Suppressor macrophage (primary cell): ENCODE measurements around the gene TSPAN13.

Source experiments
- DNase-seq, 4 experiments: peaks; one replicate each; pipeline ENCODE4 v3.0.0-alpha.2; 2020 to 2022
- total RNA-seq, 17 experiments: gene quantifications; one replicate each; lab custom pipeline; 2026; ENCODE audit warnings: mixed read lengths in 6 of 17, inconsistent platforms in 3 of 17; lab: John Stamatoyannopoulos, UW

TSPAN13 gene
- 1.1 to 5.5 (median 2.6) reads per million in 17 experiments for total RNA-seq

DNA sequence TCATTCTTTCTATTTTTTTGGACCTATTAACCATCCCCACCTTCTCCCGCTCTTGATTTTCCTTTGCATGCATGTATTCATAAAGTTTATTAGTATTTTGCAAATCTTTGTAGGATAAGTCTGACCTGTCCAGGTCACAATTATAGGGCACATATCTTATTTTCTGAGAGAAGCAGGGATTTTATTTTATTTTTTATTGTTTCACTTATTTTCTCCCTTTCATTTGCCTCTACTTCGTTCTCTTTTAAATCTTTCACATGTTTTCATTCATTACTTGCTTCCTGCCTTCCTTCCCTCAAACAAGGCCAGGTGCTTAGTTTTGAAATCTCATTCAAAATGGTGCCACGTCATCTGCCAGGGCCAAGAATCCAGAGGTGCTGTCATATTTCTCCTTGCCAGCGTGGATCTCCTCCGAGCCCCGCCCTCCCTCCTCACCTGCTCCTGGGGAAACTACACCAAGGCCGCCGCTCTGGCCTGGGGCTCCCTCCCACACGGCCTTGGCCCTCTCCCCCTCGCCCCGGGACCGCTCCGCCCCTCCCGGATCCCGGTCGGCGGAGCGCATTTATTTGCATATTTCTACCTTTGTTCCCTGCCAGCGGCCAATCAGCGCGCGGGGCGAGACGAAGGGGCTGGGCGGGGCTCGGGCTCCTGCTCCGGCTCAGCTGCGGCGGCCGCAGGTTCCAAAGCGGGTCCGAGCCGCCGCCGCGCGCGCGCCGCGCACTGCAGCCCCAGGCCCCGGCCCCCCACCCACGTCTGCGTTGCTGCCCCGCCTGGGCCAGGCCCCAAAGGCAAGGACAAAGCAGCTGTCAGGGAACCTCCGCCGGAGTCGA, at the start of gene TSPAN13:
Gene TSPAN13 (plus strand): TSS at position 654 of the 830 bp plus-strand sequence. CDS start 213 bp downstream, outside the sequence.
- DNase-seq = peak; percentile 41 to 82 (median 62)

DNA sequence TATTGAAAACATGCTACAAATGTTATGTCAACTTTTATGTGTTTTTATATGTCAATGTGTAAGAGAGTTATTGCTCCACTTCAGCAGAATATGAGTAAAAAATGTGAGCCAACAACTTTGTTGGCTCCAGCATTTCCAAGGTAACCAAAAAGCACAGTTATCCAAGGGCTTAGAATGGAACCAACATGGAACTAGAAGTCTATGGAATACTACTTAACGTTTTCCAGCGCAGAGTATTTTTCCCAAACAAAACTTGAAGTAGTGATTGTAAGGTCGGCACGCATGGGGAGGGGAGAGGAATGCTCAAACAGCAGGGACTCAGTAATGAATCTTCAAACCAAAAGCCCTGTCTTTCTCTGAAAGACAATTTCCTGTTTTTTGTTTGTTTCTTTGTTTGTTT, 45.0 kb upstream of the TSPAN13 start:
- peak in 1 of 4 experiments; percentile 8 for DNase-seq

DNA sequence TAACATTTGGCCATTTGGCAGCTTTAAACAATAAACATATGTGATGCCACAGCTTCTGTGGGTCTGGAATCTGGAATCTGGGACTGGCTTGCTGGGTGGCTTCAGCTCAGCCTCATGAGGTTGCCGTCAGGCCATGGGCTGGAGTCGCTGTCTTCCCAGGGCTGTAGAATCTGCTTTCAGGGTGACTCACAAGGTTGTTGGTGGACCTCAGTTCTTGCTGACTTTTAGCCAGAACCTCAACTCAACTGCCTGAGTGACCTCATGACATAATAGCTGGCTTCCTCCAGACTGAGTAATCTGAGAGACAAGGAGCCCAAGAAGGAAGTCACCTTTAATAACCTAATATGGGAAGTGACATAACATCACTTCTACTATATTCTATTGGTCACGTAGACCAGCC, 44.6 kb upstream of the TSPAN13 start:
- peak; percentile 57 to 90 (median 59) for DNase-seq

DNA sequence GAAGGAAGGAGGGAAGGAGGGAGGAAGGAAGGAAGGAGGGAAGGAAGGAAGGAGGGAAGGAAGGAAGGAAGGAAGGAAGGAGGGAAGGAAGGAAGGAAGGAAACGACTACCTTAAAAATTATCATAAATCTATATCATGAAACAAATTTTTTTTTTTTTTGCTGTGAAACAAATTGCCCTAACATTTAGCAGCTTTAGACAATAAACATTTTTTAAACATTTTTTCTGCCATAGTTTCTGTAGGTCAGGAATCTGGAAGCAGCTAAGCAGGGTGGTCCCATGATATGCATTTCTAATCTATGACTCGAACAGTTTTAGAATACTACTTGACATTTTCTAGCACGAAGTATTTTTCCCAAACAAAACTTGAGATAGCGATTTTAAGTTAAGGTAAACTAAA, 42.9 kb upstream of the TSPAN13 start:
- DNase-seq = no peak

DNA sequence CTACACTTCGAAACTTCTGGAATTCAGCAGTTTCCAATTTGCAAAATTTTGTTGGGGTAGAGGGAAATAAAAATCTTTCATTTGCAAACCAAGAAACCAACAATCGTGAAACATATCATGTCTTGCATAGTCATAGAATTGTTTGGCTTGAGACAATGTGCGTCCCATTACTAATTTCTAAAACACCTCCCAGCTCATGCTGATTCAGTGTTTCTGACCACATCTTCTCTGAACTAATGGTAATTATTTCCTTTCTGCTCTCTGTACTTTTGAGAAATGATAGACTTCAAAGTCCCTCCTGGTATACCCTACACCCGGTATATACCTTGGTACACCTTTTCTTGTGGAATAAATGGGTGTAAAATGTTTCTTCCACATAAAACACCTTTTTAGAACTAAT, 41.8 kb upstream of the TSPAN13 start:
- no peak for DNase-seq

DNA sequence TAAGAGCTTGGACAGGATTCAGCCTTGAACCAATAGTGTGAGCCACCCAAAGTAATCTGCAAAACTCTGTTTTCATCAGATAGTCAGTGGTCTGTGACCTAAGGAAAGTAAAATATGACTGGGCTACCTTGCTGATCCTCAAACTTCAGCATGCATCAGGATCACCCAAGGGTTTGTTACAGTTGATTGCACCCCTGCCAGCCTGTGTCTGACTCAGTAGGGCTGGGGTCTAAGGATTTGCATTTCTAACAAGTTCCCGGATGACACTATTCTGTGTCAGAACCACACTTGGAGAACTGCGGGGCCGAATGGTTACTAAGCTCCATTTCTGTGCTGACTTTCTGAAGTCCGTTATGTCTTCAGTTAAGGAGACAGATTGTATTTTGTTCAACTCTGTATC, 40.6 kb upstream of the TSPAN13 start:
- no peak for DNase-seq

DNA sequence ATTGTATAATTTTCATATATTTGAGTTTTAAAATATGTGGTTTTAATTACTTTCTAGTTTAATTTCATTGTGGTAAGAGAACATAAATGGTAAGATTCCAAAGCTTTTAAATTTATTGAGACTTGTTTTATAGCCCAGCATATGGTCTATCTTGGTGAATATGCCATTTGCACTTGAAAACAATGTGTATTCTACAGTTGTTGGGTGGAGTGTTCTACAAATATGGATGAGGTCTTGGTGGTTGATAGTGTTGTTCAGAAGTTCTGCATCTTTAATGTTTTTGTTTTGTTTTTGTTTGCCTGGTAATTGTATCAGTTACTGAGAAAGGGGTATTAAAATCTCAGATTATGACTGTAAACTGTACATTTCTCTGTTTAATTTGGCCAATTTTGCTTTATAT, 37.6 kb upstream of the TSPAN13 start:
- DNase-seq = no peak

DNA sequence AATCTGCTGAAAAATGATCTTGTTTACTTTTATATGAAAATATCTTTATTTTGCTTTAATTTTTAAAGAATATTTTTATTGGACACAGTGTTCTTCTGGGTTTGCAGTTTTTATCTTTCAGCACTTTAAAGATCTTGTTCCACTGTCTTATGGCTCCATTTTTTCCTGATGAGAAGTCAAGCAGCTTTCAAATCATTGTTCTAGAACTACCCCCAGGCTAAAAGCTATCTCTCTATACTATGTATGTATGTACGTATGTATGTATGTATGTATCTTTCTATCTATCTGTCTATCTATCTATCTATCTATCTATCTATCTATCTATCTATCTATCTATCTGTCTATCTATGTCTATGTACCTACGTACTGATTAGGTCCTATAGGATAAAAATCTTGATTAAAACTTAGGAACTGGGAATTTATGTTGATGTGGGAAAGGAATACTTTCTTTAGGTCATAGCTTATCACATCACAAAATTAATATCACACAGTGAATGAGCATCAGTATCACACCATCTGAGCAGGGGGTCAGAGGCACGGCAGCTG, 35.4 kb upstream of the TSPAN13 start:
- no peak for DNase-seq

DNA sequence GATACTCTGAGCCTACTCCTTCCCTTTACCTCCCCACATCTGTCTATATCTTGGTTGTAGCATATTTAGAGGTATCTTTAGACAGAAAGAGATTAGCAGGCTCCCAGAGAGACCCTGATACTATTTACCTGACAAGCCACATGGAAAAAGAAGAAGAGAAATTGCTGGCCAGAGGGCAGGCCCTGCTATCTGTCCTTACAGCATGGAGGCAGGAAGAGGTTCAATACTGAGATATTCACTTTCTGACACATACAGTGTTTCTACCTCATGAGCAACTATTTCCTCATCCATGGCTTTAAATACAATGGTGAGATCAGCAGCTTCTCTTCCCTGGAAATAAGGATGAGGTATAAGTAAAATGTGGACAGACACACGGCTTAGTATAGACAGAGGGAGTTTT, 33.9 kb upstream of the TSPAN13 start:
- peak in 3 of 4 experiments; percentile 9 to 46 (median 28) for DNase-seq

DNA sequence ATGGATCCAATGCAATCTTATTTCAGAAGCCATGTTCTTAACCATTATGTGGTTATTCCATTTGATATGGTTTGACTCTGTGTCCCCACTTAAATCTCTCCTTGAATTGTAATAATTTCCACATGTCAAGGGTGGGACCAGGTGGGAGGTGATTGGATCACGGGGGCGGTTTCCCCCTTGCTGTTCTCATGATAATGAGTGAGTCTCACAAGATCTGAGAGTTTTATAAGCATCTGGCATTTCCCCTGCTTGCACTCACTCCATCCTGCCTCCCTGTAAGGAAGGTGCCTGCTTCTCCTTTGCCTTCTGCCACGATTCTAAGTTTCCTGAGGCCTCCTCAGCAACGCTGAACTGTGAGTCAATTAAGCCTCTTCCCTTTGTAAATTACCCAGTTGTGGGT, 32.0 kb upstream of the TSPAN13 start:
- peak in 3 of 4 experiments; percentile 4 to 10 (median 8) for DNase-seq

DNA sequence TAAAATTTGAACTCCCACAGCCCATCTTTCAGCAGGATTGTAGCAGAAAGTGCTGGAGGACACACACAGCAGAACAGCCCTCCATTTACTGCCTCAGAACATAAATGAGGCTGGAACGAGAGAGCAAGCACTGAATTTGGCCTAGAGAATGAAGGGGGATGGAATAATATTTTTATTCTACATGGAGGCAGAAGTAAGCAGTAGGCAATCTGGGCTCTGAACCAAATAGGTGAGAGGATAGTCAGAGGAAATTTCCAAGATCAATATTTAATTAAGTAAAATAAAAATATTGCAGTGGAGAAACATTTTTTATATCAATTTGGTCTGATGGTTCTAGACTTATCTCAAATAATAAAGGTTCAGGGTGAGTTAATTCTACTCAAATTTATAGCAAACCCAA, 29.2 kb upstream of the TSPAN13 start:
- no peak for DNase-seq

DNA sequence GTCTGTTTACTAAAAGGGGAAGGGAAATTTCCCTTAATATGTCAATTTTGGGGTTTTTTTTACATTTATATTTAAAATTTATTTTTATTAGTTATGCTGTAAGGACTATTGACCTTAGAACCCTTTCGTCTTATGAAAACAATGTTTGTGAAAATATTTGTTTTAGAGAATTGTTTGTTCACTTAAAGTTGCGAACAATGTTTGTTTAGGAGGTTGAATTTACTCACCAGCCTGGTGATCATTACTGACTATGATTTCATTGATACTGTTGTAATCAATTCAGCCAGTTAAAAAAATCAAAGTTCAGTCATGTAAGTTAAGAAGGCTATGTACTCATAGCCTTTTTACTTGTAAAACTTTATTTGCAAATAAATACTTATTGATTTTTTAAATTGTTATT, 27.4 kb upstream of the TSPAN13 start:
- DNase-seq = no peak

DNA sequence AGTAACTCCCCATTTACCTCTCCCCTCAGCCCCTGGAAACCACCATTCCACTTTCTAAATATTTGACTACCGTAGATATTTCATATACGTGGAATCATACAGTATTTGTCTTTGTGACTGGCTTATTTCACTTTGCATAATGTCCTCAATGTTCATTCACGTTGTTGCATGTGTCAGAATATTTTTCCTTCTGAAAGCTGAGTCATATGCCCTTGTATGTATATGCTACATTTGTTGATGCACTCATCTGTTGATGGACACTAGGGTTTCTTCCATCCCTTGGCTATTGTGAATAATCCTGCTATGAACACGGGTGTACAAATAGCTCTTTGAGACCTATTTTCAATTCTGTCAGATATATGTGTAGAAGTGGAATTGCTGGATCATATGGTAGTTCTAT, 25.8 kb upstream of the TSPAN13 start:
- DNase-seq = no peak

DNA sequence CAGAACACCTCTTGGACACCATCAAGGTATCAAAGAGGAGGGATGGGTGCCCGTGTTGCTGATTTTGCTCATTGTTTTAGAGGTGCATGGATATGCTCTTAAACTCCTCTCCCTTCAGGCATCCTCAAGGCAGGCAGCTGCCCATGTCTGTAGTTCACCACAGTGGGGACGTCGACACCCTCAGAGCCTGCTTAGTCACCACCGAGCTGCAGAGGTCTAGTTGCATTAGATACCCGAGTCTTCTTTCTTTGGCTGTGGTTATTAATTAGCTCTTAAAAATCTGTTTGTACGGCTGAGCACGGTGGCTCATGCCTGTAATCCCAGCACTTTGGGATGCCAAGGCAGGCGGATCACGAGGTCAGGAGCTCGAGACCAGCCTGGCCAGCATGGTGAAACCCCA, 24.7 kb upstream of the TSPAN13 start:
- no peak for DNase-seq

DNA sequence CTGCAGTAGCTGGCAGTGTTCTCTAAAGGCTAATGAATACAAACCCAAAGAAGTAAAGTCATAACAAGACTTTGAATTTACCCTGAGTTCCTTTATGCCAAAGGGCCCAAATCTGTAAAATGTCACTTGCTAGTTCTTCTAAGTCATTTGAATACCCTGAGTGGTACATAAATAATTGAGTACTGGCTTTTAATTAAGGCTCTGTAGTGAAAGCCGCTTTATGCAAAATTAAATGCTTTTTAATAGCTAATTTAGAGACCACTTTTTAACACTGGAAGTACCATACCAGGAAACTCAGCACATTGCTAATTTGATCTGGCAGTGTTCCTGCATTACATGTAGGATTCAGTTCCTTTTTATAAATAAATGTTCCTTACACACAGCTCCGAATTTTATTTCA, 24.0 kb upstream of the TSPAN13 start:
- no peak for DNase-seq

DNA sequence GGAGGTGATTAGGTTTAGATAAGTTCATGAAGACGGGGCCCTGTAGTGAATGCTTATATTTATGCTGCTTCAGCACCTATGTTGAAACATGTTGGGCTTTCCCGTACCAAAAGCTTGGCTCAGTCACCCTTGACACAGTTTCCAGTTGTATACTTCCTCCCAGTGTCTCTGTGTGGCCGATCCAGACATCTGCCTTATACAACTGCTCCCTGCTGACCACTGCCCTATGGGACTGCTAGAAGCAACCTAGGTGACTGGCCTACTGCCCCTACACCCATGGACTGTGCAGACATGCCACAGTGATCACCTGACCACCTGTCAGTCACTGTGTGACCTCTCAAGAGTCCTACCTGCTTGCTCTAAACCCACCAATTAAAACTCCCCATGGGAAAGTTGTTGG, 22.6 kb upstream of the TSPAN13 start:
- peak; percentile 9 to 46 (median 36) for DNase-seq

DNA sequence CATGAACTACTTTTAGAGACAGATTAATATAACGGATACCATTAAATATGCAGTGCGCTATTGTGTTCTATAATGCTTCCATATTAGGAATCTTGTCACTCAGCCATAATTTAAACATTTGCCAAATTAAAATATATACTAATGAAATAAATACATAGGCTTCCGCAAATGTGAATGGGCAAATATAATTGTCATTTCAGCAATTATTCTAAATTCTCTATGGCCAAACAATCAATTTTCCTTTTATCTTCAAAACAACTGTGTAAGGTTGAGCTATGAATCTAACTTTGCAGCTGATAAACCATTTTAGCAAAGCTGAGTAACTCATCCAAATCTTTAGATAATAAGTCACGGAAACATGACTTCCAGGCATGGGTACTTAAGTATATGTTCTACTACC, 20.7 kb upstream of the TSPAN13 start:
- no peak for DNase-seq

DNA sequence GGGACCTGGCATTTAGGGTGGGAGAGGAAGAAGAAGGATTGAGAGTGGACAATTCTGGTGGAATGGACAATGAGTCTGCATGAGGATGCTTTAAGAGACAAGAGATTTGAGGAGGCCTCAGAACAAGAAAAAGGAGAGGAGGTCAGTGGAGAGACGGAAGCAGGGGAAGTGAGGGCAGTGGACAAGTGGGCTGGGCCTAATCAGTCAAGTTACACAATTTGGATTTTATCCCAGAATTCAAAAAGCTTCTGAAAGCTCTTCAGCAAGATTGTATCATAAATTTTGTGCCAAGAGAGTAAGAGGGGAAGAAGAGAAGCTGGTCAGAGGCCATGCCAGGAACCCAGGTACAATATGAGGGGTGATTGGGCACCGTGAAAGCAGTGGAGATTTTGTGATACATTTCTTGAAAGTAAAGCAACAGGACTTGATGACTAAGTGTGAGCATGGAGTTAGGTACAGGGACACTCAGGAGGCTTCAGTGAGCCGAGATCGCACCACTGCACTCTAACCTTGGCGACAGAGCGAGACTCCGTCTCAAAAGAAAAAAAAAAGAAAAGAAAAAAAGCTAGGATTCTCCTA, 19.3 kb upstream of the TSPAN13 start:
- DNase-seq = no peak

DNA sequence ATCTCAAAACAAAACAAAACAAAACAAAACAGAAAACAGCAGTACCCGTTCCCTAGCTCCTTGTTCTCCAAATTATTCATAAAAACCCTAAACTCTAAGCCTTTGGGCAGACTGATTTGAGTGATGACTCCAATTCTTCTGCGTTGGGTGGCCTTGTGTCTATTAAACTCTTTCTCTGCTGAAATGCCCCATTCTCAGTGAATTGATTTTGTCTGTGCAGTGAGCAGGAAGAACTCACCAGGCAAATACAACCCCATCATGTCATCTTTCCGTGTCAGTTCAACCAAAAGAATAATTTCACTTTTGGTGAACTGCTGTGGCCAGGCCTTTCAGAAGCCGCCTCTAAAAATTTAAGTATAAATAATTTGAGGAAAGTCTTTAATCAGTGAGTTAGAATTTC, 18.5 kb upstream of the TSPAN13 start:
- DNase-seq = no peak

DNA sequence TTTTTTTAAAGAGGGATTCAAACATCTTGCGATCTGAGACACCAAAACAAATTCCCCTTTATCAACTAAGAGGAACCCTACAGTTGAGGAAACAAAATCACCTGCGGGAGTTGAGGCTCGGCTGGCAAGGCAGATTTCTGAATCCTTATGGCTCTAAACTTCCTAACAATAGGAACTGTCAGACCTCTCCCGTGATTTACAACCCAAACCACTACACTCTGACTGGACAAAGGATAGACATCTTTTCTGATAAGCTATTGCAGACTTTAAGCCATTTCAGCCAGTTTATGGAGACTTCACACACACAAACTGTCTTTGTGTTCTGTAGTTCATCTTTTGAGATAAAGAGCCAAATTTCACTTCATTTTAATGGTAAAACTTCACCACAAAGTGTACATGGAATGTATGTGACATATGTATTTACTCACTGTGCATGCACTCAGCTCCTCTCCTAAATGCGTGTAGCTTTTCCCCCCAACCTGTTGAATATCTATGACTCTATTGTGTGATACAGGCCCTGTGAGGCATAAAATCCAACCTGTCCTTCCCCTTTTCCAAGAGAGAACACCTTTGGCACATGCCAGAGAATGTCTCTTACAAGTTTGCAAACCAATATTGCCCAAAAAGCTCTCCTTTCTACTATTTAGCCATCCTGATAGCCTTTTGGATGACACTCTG, 15.4 kb upstream of the TSPAN13 start:
- no peak for DNase-seq

DNA sequence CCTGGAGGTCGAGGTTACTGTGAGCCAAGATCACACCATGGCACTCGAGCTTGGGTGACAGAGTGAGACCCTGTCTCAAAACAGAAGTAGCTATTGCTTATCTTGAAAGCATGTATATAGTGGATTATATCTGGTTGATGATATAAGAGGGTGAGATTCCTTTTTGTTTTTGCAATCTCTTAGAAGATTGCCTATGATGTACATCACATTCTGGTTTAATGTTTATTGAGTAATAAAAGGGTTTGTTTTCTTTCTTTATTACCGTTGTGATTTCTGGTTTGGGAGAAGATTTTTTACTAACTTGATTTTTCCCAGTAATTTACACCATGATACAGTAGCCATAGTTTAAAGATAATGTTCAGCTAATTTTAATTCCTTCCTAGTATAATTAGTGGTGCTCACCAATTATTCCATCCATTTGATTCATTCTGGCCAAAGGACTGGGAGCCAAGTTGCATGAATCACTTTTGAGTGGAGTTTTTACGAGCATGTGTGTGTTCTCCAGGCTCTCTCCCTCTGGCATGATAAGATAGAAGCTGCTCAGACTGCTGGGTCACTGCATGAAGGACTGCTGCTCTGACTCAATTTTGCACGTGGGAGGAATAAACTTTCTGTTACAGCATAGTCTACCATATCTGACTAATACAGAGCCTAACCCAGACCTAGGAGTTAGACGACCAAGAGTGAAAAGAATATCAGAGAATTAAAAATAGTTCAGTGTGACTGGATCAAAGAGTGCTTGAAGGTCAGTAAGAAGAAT, 13.5 kb upstream of the TSPAN13 start:
- DNase-seq = peak; percentile 16 to 55 (median 28)

DNA sequence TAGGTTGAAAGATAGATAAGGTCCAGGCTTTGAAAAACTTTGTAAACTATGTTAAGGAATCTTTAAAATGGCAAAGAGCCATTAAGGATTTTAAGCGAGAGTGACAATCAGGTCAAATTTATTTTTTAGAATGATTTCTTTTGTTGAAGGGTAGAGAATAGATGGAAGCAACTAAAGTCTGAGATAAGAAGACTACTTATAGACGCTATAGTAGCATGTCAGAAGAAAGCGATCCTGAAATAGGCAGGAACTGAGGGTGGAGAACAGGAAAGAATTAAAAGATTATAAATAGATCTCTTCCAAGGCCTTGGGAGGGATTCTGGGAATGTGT, 13.0 kb upstream of the TSPAN13 start:
- no peak for DNase-seq

DNA sequence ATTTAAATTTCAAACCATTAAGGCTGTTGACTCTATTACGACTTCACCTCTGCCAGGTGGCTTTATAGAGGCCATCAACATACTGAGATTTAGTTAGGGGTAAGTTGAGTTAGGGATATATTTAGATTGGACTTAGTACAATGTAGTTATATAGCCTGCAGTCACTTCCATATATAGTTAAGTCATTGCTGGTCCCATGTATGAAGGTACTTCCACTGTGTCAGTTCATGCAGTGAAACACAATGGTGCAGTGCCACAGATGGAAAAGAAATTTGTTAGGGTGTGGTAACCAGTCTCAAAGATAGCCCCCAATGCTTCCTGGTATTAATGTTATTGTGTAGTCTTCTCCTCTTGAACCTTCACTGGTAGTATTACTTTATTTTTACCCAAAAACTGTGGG, 12.6 kb upstream of the TSPAN13 start:
- no peak for DNase-seq
